Jurkat, Clone E6-1 (cell line): ENCODE measurements around the gene IFT57.
A peak's percentile ranks its signal among the peaks of the same experiment; 100 is the strongest.
"Not testable (repeated sequence)": the region's sequence is repeated elsewhere in the genome, so short reads cannot be mapped to it uniquely, and the experiment has no call there.

ENCODE experiments used
- DNase-seq: peaks from one replicate; pipeline ENCODE4 v3.0.0-alpha.2; 2011; ENCODE audit warnings: low read depth, low spot score
- H3K4me3 ChIP-seq: 2 replicates; pipeline ENCODE4 v1.5.1; 2011; ENCODE audit warnings: mild to moderate bottlenecking, low read length, control low read depth, moderate library complexity

IFT57 gene

GRCh38 chr3:108180194-108180593 is 42.0 kb downstream of the IFT57 start:
- no peak overlapping the region for H3K4me3 ChIP-seq
- DNase-seq = no peak

- H3K4me3 ChIP-seq = no peak overlapping the region
- no peak for DNase-seq
Measured at GRCh38 chr3:108178676-108179075, 43.5 kb downstream of the IFT57 start.

GRCh38 chr3:108177536-108177935 is 44.7 kb downstream of the IFT57 start:
- DNase-seq = no peak
- H3K4me3 ChIP-seq = no peak overlapping the region

- H3K4me3 ChIP-seq = no peak overlapping the region
- DNase-seq = no peak
Measured at GRCh38 chr3:108175352-108175751, 46.9 kb downstream of the IFT57 start.

- DNase-seq = no peak
Measured at GRCh38 chr3:108171106-108171505, 51.1 kb downstream of the IFT57 start.

GRCh38 chr3:108164391-108164790 is 57.8 kb downstream of the IFT57 start:
- H3K4me3 ChIP-seq = no peak overlapping the region
- DNase-seq = no peak

More at GRCh38 chr3:108171106-108171505, 51.1 kb downstream of the IFT57 start:
- no peak overlapping the region for H3K4me3 ChIP-seq

- no peak for DNase-seq
Measured at GRCh38 chr3:108159865-108160264, 62.4 kb downstream of the IFT57 start.

GRCh38 chr3:108159105-108159504 is 63.1 kb downstream of the IFT57 start:
- DNase-seq = no peak
- no peak overlapping the region for H3K4me3 ChIP-seq

More at GRCh38 chr3:108159865-108160264, 62.4 kb downstream of the IFT57 start:
- no peak overlapping the region for H3K4me3 ChIP-seq

GRCh38 chr3:108158251-108158650 is 64.0 kb downstream of the IFT57 start:
- no peak overlapping the region for H3K4me3 ChIP-seq
- DNase-seq = no peak

- H3K4me3 ChIP-seq = no peak overlapping the region
- no peak for DNase-seq
Measured at GRCh38 chr3:108157273-108157672, 65.0 kb downstream of the IFT57 start.

GRCh38 chr3:108156312-108156853 is 65.8 kb downstream of the IFT57 start:
- no peak for DNase-seq
- H3K4me3 ChIP-seq = no peak overlapping the region

- DNase-seq, H3K4me3 ChIP-seq: not testable (repeated sequence)
Measured at GRCh38 chr3:108155642-108156041, 66.6 kb downstream of the IFT57 start.

- no peak overlapping the region for H3K4me3 ChIP-seq
- peak; percentile 72 for DNase-seq
Measured at GRCh38 chr3:108153451-108153981, 68.7 kb downstream of the IFT57 start.

- DNase-seq = no peak
Measured at GRCh38 chr3:108152274-108152673, 70.0 kb downstream of the IFT57 start.

GRCh38 chr3:108150200-108150599 is 72.0 kb downstream of the IFT57 start:
- no peak for DNase-seq
- H3K4me3 ChIP-seq = no peak overlapping the region

More at GRCh38 chr3:108152274-108152673, 70.0 kb downstream of the IFT57 start:
- no peak overlapping the region for H3K4me3 ChIP-seq

GRCh38 chr3:108146139-108146538 is 76.1 kb downstream of the IFT57 start:
- no peak overlapping the region for H3K4me3 ChIP-seq
- no peak for DNase-seq

GRCh38 chr3:108145578-108145977 is 76.6 kb downstream of the IFT57 start:
- DNase-seq = no peak
- H3K4me3 ChIP-seq = no peak overlapping the region

- DNase-seq = no peak
- no peak overlapping the region for H3K4me3 ChIP-seq
Measured at GRCh38 chr3:108137460-108137814, 84.8 kb downstream of the IFT57 start.

- no peak for DNase-seq
Measured at GRCh38 chr3:108136561-108137459, 85.4 kb downstream of the IFT57 start.

GRCh38 chr3:108134555-108134880 is 87.7 kb downstream of the IFT57 start:
- H3K4me3 ChIP-seq = no peak overlapping the region
- no peak for DNase-seq

More at GRCh38 chr3:108136561-108137459, 85.4 kb downstream of the IFT57 start:
- no peak overlapping the region for H3K4me3 ChIP-seq
